H1 (cell line): ENCODE results near the gene GTPBP1. TPM values are rescaled to one million over a fixed set of nuclear protein-coding genes. Genes with fewer than 3 reads are reported as not detected.

Source experiments
- CTCF ChIA-PET: fragments of 300-600 bp; sonication (Branson Sonifier 250); formaldehyde crosslinking; loops from one replicate; lab custom pipeline; 2021; ENCODE audit not compliant: partially characterized antibody; lab: Charles Lee
- POLR2A ChIA-PET: fragments of 300-600 bp; sonication (Branson Sonifier 250); formaldehyde crosslinking; loops from one replicate; lab custom pipeline; 2021; ENCODE audit warnings: inconsistent platforms; ENCODE audit not compliant: partially characterized antibody; lab: Charles Lee
- DNase-seq, 2 experiments: peaks; one replicate each; pipeline versions ENCODE4 v3.0.0 to v3.0.0-alpha.2; 2010 to 2022; ENCODE audit warnings: low spot score in 2 of 2, low read depth in 1 of 2, mixed read lengths in 1 of 2
- FAIRE-seq: peaks from 2 replicates; lab custom pipeline; 2011; peaks lifted over from hg19 to GRCh38; lab: Jason Lieb, UNC
- H2AFZ ChIP-seq: 2 replicates; pipeline ENCODE4 v1.8.1; 2012; ENCODE audit warnings: low read length, inconsistent platforms
- H2AK5ac ChIP-seq: 2 replicates; pipeline ENCODE4 v1.6.1; 2013; ENCODE audit warnings: low read depth, low read length
- H2BK120ac ChIP-seq: replicated peaks from 2 replicates; pipeline ENCODE3; 2013; ENCODE audit warnings: low read depth, low read length, inconsistent platforms
- H2BK12ac ChIP-seq: 2 replicates; pipeline ENCODE4 v1.6.1; 2013; ENCODE audit warnings: low read depth, low read length
- H2BK15ac ChIP-seq: 2 replicates; pipeline ENCODE4 v1.6.1; 2013; ENCODE audit warnings: low read length
- H2BK20ac ChIP-seq: 2 replicates; pipeline ENCODE4 v1.6.1; 2013; ENCODE audit warnings: low read length
- H2BK5ac ChIP-seq: 2 replicates; pipeline ENCODE4 v1.6.1; 2013; ENCODE audit warnings: low read depth, low read length
- H3K14ac ChIP-seq: 2 replicates; pipeline ENCODE4 v1.6.1; 2013; ENCODE audit warnings: inconsistent platforms; ENCODE audit not compliant: insufficient read length
- H3K18ac ChIP-seq: 2 replicates; pipeline ENCODE4 v1.6.1; 2013; ENCODE audit warnings: low read length; ENCODE audit errors: extremely low read depth
- H3K23ac ChIP-seq: 2 replicates; pipeline ENCODE4 v1.6.1; 2013; ENCODE audit warnings: inconsistent platforms; ENCODE audit not compliant: insufficient read length
- H3K23me2 ChIP-seq: 2 replicates; pipeline ENCODE4 v1.6.1; 2013; ENCODE audit warnings: low read depth, low read length
- H3K27ac ChIP-seq: 2 replicates; pipeline ENCODE4 v1.6.1; 2011; ENCODE audit warnings: low read depth, low read length, inconsistent platforms
- H3K27me3 ChIP-seq, 4 experiments: replicated peaks in 1 of 4; 1 replicate in 1 of 4; 2 replicates in 3 of 4; pipeline versions ENCODE4 v1.6.1 to v1.8.1; 2011 to 2013; ENCODE audit warnings: low read length in 3 of 4, mild to moderate bottlenecking in 3 of 4, inconsistent platforms in 2 of 4, mixed read lengths in 2 of 4, moderate library complexity in 1 of 4; ENCODE audit not compliant: control insufficient read depth in 3 of 4, insufficient read depth in 3 of 4; ENCODE audit errors: extremely low read depth in 1 of 4
- H3K36me3 ChIP-seq, 4 experiments: 2 replicates each; pipeline versions ENCODE4 v1.6.1 to v1.8.1; 2011 to 2013; ENCODE audit warnings: mild to moderate bottlenecking in 4 of 4, low read length in 3 of 4, moderate library complexity in 2 of 4, control low read depth in 1 of 4, inconsistent platforms in 1 of 4; ENCODE audit not compliant: insufficient read depth in 4 of 4, control insufficient read depth in 2 of 4
- H3K4ac ChIP-seq: replicated peaks from 2 replicates; pipeline ENCODE3; 2013; ENCODE audit warnings: low read length, low read depth, mixed read lengths, inconsistent platforms; ENCODE audit not compliant: insufficient read length
- H3K4me1 ChIP-seq, 4 experiments: replicated peaks in 1 of 4; 1 replicate in 1 of 4; 2 replicates in 3 of 4; pipeline versions ENCODE4 v1.6.1 to v1.8.1; 2011 to 2013; ENCODE audit warnings: low read length in 3 of 4, inconsistent platforms in 2 of 4, mixed read lengths in 1 of 4; ENCODE audit not compliant: insufficient read depth in 4 of 4, control insufficient read depth in 3 of 4
- H3K4me2 ChIP-seq, 2 experiments: 2 replicates each; pipeline versions ENCODE4 v1.6.1 to v1.8.1; 2011 to 2013; ENCODE audit warnings: low read depth in 2 of 2, low read length in 2 of 2, control low read depth in 1 of 2, inconsistent platforms in 1 of 2, mild to moderate bottlenecking in 1 of 2; ENCODE audit not compliant: insufficient read depth in 1 of 2
- H3K4me3 ChIP-seq, 4 experiments: fragments of 200-600, 300-600 bp in 1 of 4; sonication (generic), shearing (Covaris generic), sonication (Bioruptor Twin) in 1 of 4; 2 replicates each; pipeline versions ENCODE4 v1.5.1 to v1.8.1; 2011 to 2016; ENCODE audit warnings: low read length in 4 of 4, low read depth in 3 of 4, control low read depth in 2 of 4, inconsistent platforms in 2 of 4, mild to moderate bottlenecking in 2 of 4, mixed read lengths in 1 of 4, moderate library complexity in 1 of 4; ENCODE audit not compliant: insufficient read depth in 2 of 4; ENCODE audit errors: extremely low read depth in 1 of 4
- H3K56ac ChIP-seq: replicated peaks from 2 replicates; pipeline ENCODE3; 2013; ENCODE audit warnings: low read depth, mild to moderate bottlenecking, mixed read lengths, low read length, inconsistent platforms; ENCODE audit not compliant: insufficient read length
- H3K79me1 ChIP-seq: 2 replicates; pipeline ENCODE4 v1.6.1; 2013; ENCODE audit warnings: low read depth, low read length, control low read depth
- H3K79me2 ChIP-seq, 2 experiments: 2 replicates each; pipeline versions ENCODE4 v1.6.1 to v1.8.1; 2012 to 2013; ENCODE audit warnings: low read length in 2 of 2, mild to moderate bottlenecking in 2 of 2, inconsistent platforms in 1 of 2; ENCODE audit not compliant: insufficient read depth in 2 of 2, control insufficient read depth in 1 of 2
- H3K9ac ChIP-seq, 4 experiments: replicated peaks in 1 of 4; 1 replicate in 1 of 4; 2 replicates in 3 of 4; pipeline versions ENCODE4 v1.6.1 to v1.8.1; 2011 to 2013; ENCODE audit warnings: low read depth in 3 of 4, low read length in 3 of 4, control low read depth in 2 of 4, mild to moderate bottlenecking in 2 of 4, moderate library complexity in 2 of 4, inconsistent platforms in 1 of 4; ENCODE audit errors: extremely low read depth in 1 of 4
- H3K9me3 ChIP-seq, 2 experiments: 2 replicates each; pipeline versions ENCODE4 v1.6.1 to v1.8.1; 2012 to 2013; ENCODE audit warnings: mild to moderate bottlenecking in 2 of 2, moderate library complexity in 2 of 2, control low read depth in 1 of 2, inconsistent platforms in 1 of 2, low read depth in 1 of 2, low read length in 1 of 2, mixed read lengths in 1 of 2; ENCODE audit not compliant: insufficient read depth in 2 of 2
- H4K20me1 ChIP-seq, 2 experiments: replicated peaks in 1 of 2; 2 replicates each; pipeline versions ENCODE3 to v1.8.1; 2011 to 2013; ENCODE audit warnings: inconsistent platforms in 2 of 2, low read length in 2 of 2, mild to moderate bottlenecking in 1 of 2; ENCODE audit not compliant: insufficient read depth in 2 of 2, control insufficient read depth in 1 of 2
- H4K5ac ChIP-seq: 2 replicates; pipeline ENCODE4 v1.6.1; 2013; ENCODE audit warnings: low read length, low read depth, mixed read lengths, inconsistent platforms; ENCODE audit not compliant: insufficient read length
- H4K8ac ChIP-seq: 2 replicates; pipeline ENCODE4 v1.8.0; 2013; ENCODE audit warnings: mild to moderate bottlenecking, moderate library complexity, low read length, inconsistent platforms; ENCODE audit not compliant: insufficient read depth; ENCODE audit errors: extremely low read depth
- H4K91ac ChIP-seq: replicated peaks from 2 replicates; pipeline ENCODE3; 2013; ENCODE audit warnings: low read length, mixed read lengths, inconsistent platforms; ENCODE audit not compliant: insufficient read length
- ASH2L ChIP-seq: fragments of 200-600, 300-600 bp; sonication (generic); IDR thresholded peaks from one replicate; pipeline ENCODE4 v1.7.1; 2017; ENCODE audit warnings: low read length
- BRCA1 ChIP-seq: IDR thresholded peaks from 2 replicates; pipeline ENCODE4 v1.6.1; 2012; ENCODE audit warnings: low read depth, low read length, improper control_type of control experiment
- GABPA ChIP-seq: IDR thresholded peaks from 2 replicates; pipeline ENCODE4 v1.6.1; 2011; ENCODE audit warnings: mild to moderate bottlenecking, low read length, moderate library complexity, borderline replicate concordance; ENCODE audit not compliant: insufficient read depth
- JUND ChIP-seq: IDR thresholded peaks from 2 replicates; pipeline ENCODE4 v1.6.1; 2011; ENCODE audit warnings: mild to moderate bottlenecking, improper control_type of control experiment, low read length
- PHF8 ChIP-seq: fragments of 200-600 bp; sonication (generic); conservative IDR thresholded peaks from 2 replicates; pipeline ENCODE4 v1.7.1; 2012; ENCODE audit warnings: low read depth, mild to moderate bottlenecking, inconsistent platforms, low read length, moderate library complexity
- RNF2 ChIP-seq: fragments of 200-900, 300-1000 bp; sonication (generic); IDR thresholded peaks from 2 replicates; pipeline ENCODE4 v1.7.1; 2016; ENCODE audit warnings: borderline replicate concordance, low read depth, mild to moderate bottlenecking, antibody characterized with exemption, low read length; ENCODE audit not compliant: poor library complexity, severe bottlenecking; ENCODE audit errors: missing control alignments
- RXRA ChIP-seq: IDR thresholded peaks from 2 replicates; pipeline ENCODE4 v1.6.1; 2011; ENCODE audit warnings: low read depth, mild to moderate bottlenecking, low read length, moderate library complexity; ENCODE audit not compliant: insufficient read depth
- SP1 ChIP-seq: IDR thresholded peaks from 2 replicates; pipeline ENCODE4 v1.6.1; 2011; ENCODE audit warnings: low read depth, low read length
- SRF ChIP-seq: IDR thresholded peaks from 2 replicates; pipeline ENCODE4 v1.6.1; 2011; ENCODE audit warnings: mild to moderate bottlenecking, low read depth, low read length, moderate library complexity
- SUZ12 ChIP-seq: fragments of 200-600 bp; sonication (generic); IDR thresholded peaks from 2 replicates; pipeline ENCODE4 v1.6.1; 2012; ENCODE audit warnings: mild to moderate bottlenecking, inconsistent platforms, low read length, moderate library complexity, mixed read lengths
- TAF7 ChIP-seq: optimal IDR thresholded peaks from 2 replicates; pipeline ENCODE3; 2011; ENCODE audit warnings: low read depth, mild to moderate bottlenecking, inconsistent platforms, low read length, moderate library complexity, borderline replicate concordance
- WGBS, 2 experiments: shearing (Covaris generic) in 1 of 2; methylation state at CpG; one replicate each; pipeline versions ENCODE4 v1.1.6 to v1.1.7; 2013 to 2015; ENCODE audit warnings: low lambda C conversion rate in 2 of 2, mixed read lengths in 2 of 2, inconsistent platforms in 1 of 2, low coverage in 1 of 2, missing lambda C conversion rate in 1 of 2; ENCODE audit not compliant: insufficient replicate concordance in 2 of 2, insufficient coverage in 1 of 2, insufficient read length in 1 of 2; ENCODE audit errors: extremely low coverage in 1 of 2, missing lambda C conversion rate in 1 of 2; 5-methylcytosine and 5-hydroxymethylcytosine counted together
- polyA plus RNA-seq, 7 experiments: library from polyadenylated mRNA; depleted of rRNA in 3 of 7; stranded (reverse) in 5 of 7; unstranded in 2 of 7; fragments of >200 nt in 5 of 7; fragments of 200-250 nt in 2 of 7; gene quantifications; 1 replicate in 5 of 7; 2 replicates in 1 of 7; 4 replicates in 1 of 7; pipeline versions ENCODE4 v1.2.1 to v1.2.3, GENCODE V29; 2011 to 2013; ENCODE audit warnings: missing spikeins in 2 of 7, mixed read lengths in 2 of 7
- total RNA-seq: library from RNA; stranded (reverse); fragmentation: NEBNext Ultra II Directional; extraction: Animal tissue kit (Norgen Biotek cat#: 25700); gene quantifications from 2 replicates; pipeline ENCODE4 v1.2.1, GENCODE V29; 2021
- TF ChIP-seq, protein P1 (sequence below): IDR thresholded peaks from 2 replicates; pipeline ENCODE4 v1.6.1; 2011; ENCODE audit warnings: low read depth, mild to moderate bottlenecking, low read length; ENCODE audit not compliant: insufficient read depth

The GTPBP1 gene
- total and polyA plus RNA-seq, 2 of the 8 experiments (the other 6 are each of a cell fraction or from before 2014, with no cell fraction given), result 53.1 to 91.8 TPM

DNA sequence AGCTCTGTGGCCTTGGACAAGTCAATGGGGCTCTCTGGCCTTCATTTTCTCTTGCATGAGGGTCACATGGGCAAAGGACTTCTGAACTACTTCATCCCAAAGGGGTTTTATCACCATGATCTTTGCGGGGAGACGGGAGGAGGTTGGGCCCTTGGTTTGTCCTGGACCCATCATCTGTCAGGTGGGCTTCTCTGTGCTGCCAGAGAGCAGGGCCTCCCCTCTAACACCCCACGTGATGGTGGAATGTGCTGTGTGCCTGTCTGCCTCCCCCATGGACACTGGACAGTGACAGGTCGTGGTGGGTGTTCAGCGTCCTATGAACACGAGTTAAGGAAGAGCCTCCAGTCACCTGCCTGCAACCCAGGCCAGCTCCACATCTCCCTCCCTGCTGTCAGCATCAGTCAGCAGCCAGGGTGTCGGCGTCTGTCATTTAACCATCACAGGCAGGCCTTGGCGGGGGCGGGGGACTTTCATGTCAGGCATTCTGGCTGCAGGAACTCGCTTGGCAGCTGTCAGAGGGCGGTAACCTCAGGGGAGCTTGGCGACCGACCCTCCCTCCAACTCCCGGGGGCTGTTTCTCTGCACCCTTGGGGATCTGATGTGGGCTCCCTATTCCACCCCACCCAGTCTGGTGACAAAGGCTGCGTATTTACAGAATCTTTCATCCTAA, 52.7 kb downstream of the GTPBP1 start:
- Histone ChIP-seq H3K36me3 (no peaks in the 10 kb centered on the region), H3K14ac (no peak overlapping the region), H3K18ac (no peak overlapping the region), H4K20me1 (peaks cover 0 to 6% of the 10 kb centered on the region in 2 experiments), H3K23me2 (peaks cover 22% of the 10 kb centered on the region; the same call in 1 of the 2 replicates), H3K27me3 (peaks cover 0 to 6% (median 4%) of the 10 kb centered on the region in 4 experiments; a peak in 5 of 7 replicates), H3K9me3 (no peaks in the 10 kb centered on the region), H4K5ac (no peak overlapping the region), H4K91ac (no peak overlapping the region), H3K4me3 (no peak overlapping the region), H2BK5ac (no peak overlapping the region), H2BK15ac (no peak overlapping the region), H2BK120ac (no peak overlapping the region), H2AFZ (no peak overlapping the region), H3K9ac (no peak overlapping the region), H3K4ac (no peak overlapping the region), H3K79me1 (no peaks in the 10 kb centered on the region), H2AK5ac (no peak overlapping the region), H3K4me2 (no peak overlapping the region), H2BK20ac (no peak overlapping the region), H4K8ac (no peak overlapping the region), H3K23ac (no peak overlapping the region), H3K56ac (no peak overlapping the region), H3K4me1 (peaks cover 4 to 16% (median 8%) of the 10 kb centered on the region in 4 experiments), H3K79me2 (no peaks in the 10 kb centered on the region), H2BK12ac (no peak overlapping the region), H3K27ac (no peak overlapping the region)
- ChIA-PET POLR2A (interaction anchor here (0.7 to 3.5 kb wide), 6 partner anchors 11 to 144 kb away, joined by 3 to 23 read pairs (median 4); no protein-coding TSS in a partner anchor), CTCF (interaction anchor here (0.6 to 13.8 kb wide), 4 partner anchors 11 to 43 kb away, joined by 3 to 124 read pairs (median 24); no protein-coding TSS in a partner anchor)
- 84% methylated on average over 14 of the region's 16 CpGs; no CpG with 5 or more reads in 1 of the 2 experiments for WGBS, 2 experiments
- no peak for FAIRE-seq
- DNase-seq, result no peak
- TF ChIP-seq RXRA (no peak), SP1 (no peak), SRF (no peak), SUZ12 (no peak), TAF7 (no peak), JUND (no peak), PHF8 (no peak), ASH2L (no peak), RNF2 (no peak), GABPA (no peak), BRCA1 (no peak)
- TF ChIP-seq, protein P1, sequence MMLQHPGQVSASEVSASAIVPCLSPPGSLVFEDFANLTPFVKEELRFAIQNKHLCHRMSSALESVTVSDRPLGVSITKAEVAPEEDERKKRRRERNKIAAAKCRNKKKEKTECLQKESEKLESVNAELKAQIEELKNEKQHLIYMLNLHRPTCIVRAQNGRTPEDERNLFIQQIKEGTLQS, result no peak
